GM12872 (cell line): Measurements from ENCODE around the gene PDGFB.

Experiments
- TF ChIP-seq, protein P1 (sequence below): IDR thresholded peaks from 3 replicates; pipeline ENCODE4 v1.5.1; 2011; ENCODE audit warnings: low read depth, mild to moderate bottlenecking, low read length, moderate library complexity; ENCODE audit not compliant: insufficient read depth

The PDGFB gene

DNA sequence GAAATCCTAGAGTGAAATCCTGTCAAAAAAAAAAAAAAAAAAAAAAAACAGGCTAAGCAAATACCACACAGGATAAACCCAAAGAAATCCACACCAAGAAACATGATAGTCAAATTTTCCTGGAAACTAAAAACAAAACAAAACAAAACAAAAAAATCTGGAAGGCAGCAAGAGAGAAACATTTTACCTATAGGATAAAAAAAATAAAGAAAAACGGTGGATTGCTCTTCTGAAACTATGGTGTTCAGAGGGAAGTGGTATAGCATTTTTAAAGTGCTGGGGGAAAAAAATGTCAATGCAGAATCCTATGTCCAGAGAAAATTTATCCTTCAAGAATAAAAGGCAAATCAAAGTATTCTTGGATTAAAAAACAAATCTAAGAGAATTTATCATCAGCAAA is 50.7 kb downstream of the PDGFB start:
- TF ChIP-seq, protein P1, sequence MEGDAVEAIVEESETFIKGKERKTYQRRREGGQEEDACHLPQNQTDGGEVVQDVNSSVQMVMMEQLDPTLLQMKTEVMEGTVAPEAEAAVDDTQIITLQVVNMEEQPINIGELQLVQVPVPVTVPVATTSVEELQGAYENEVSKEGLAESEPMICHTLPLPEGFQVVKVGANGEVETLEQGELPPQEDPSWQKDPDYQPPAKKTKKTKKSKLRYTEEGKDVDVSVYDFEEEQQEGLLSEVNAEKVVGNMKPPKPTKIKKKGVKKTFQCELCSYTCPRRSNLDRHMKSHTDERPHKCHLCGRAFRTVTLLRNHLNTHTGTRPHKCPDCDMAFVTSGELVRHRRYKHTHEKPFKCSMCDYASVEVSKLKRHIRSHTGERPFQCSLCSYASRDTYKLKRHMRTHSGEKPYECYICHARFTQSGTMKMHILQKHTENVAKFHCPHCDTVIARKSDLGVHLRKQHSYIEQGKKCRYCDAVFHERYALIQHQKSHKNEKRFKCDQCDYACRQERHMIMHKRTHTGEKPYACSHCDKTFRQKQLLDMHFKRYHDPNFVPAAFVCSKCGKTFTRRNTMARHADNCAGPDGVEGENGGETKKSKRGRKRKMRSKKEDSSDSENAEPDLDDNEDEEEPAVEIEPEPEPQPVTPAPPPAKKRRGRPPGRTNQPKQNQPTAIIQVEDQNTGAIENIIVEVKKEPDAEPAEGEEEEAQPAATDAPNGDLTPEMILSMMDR: no peak

DNA sequence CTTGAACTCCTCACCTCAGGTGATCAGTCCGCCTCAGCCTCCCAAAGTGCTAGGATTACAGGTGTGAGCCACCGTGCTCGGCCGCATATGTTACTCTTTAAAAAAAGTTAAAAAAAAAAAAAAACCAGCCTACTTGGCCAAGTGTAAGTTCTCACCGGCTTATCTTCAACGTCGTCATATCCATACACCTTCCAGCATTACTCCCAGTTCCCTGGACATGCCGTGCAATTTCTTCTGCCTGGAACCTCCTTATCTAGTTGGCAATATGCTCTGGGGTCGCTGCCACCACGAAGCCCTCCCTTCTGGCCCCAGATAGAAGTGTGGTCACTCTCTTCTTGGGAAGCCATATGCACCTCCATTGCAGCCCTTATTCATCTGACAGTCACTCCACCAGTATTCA is 56.0 kb downstream of the PDGFB start:
- TF ChIP-seq, protein P1: no peak

DNA sequence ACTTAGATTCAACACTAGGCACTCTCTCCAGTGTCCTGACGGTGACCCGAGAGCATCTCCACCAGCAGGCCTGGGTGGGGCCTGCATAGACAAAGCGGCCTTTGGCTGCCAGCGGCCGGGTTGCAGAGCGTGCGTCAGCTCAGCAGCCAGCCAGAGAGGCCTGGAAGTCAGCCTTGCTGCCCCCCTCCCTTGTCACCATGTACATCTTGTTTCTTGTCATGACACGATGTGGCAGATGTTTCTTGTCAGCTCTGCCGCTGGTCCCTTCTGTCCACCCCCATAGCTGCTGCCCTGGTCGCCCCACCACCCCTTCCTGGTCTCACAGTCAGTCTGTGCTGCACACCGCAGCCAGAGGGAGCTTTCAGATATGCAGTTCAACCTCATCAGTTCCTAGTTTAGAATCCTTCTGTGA is 59.2 kb downstream of the PDGFB start:
- TF ChIP-seq, protein P1: no peak

DNA sequence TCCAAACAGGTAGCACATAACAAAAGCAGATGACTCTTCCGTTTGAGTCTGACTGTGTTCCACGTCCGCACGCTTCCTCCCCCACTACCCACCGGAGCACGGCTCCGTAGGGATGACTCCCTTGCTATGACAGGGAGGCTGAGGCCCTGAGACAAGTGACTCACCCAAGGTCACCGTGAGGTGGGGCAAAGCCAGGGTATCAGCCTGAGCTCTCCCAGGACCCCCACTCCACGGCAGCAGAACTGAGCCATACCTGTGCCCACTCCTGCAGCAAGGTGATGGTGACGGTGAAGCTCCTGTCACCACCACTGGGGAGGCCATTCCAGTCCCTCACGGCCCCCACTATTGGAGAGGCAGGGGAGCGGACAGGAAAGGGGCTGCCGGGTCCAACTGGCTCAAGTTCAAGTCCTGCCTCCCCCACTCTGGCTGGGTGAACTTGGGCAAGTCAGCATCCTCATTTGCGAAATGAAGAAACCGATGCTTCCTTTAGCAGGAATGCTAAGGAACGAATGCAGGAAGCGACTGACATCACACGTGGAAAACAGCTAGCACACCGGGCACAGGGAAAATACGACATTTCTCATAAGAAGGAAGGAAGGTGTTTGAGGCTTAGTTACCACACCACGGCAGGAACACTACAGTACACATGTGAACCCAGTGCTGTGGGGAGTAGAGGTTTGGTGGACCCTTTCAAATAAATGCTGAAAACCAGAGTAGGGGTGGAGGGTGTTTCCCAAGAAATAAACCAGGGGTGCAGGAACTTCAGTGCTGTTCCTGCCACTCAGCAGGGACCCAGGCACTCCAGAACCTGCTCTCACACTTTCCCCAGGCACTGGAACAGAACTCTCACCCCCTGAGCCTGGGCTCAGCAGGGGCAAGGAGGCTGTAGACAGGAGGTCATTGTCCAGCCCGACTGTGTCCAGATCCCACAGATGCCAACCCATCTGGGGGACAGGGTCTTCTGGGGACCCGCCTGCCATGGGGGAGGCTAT is 59.9 kb downstream of the PDGFB start:
- TF ChIP-seq, protein P1: no peak

- TF ChIP-seq, protein P1: no peak
Measured at GRCh38 chr22:39183991-39184585, 60.7 kb downstream of the PDGFB start.

GRCh38 chr22:39182478-39183030 is 62.2 kb downstream of the PDGFB start:
- TF ChIP-seq, protein P1: no peak

GRCh38 chr22:39181778-39182177 is 63.0 kb downstream of the PDGFB start:
- TF ChIP-seq, protein P1: no peak
